Measurements from ENCODE around the gene C1orf210.

Gene C1orf210

DNA sequence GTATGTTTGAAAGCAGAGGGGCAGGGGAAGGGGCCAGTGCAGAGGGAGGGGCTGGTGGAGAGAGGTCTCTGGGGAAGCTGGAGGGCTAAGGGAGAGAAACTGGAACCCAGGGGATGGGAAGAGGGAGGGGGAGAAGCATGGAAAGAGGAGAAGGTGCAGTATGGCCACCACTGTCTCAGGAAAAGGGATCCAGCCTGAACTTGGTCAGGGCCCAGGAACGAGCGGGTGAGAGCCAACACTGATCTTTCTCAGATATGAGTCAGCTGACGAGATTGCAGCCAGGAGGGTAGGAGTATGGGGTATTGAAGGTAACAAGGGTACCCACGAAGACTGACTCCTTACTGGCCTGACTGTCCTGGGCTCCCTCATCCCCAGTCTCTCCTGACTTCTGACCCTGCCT, 33.5 kb upstream of the C1orf210 start:
- no peaks in the 10 kb centered on the region for H3K9me3 Mint-ChIP-seq
- H3K27ac Mint-ChIP-seq, result no peak overlapping the region
- peaks cover 13% of the 10 kb centered on the region for H3K27me3 Mint-ChIP-seq (ENCODE audit: low read depth)
- peaks cover 3% of the 10 kb centered on the region for H3K36me3 Mint-ChIP-seq (ENCODE audit: low read depth)
- H3K4me1 Mint-ChIP-seq, result no peaks in the 10 kb centered on the region
- TF ChIP-seq, protein P1, sequence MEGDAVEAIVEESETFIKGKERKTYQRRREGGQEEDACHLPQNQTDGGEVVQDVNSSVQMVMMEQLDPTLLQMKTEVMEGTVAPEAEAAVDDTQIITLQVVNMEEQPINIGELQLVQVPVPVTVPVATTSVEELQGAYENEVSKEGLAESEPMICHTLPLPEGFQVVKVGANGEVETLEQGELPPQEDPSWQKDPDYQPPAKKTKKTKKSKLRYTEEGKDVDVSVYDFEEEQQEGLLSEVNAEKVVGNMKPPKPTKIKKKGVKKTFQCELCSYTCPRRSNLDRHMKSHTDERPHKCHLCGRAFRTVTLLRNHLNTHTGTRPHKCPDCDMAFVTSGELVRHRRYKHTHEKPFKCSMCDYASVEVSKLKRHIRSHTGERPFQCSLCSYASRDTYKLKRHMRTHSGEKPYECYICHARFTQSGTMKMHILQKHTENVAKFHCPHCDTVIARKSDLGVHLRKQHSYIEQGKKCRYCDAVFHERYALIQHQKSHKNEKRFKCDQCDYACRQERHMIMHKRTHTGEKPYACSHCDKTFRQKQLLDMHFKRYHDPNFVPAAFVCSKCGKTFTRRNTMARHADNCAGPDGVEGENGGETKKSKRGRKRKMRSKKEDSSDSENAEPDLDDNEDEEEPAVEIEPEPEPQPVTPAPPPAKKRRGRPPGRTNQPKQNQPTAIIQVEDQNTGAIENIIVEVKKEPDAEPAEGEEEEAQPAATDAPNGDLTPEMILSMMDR (IDR thresholded peaks at IDR 0.05; ENCODE audit: unreplicated experiment in 3 of 3), result no peak
- H3K4me3 Mint-ChIP-seq, result no peak overlapping the region

- TF ChIP-seq, protein P1 (IDR thresholded peaks at IDR 0.05; ENCODE audit: unreplicated experiment in 3 of 3), result no peak
- Mint-ChIP-seq H3K36me3 (ENCODE audit: low read depth) (no peaks in the 10 kb centered on the region), H3K4me3 (no peak overlapping the region), H3K27ac (no peak overlapping the region), H3K4me1 (no peaks in the 10 kb centered on the region), H3K9me3 (no peaks in the 10 kb centered on the region), H3K27me3 (ENCODE audit: low read depth) (peaks cover 13% of the 10 kb centered on the region)
Measured at GRCh38 chr1:43317817-43318471, 32.6 kb upstream of the C1orf210 start.

GRCh38 chr1:43316738-43317520, 31.5 kb upstream of the C1orf210 start:
- no peak overlapping the region for H3K27ac Mint-ChIP-seq
- H3K36me3 Mint-ChIP-seq (ENCODE audit: low read depth), result no peaks in the 10 kb centered on the region
- H3K27me3 Mint-ChIP-seq (ENCODE audit: low read depth), result peaks cover 13% of the 10 kb centered on the region
- no peaks in the 10 kb centered on the region for H3K4me1 Mint-ChIP-seq
- H3K9me3 Mint-ChIP-seq, result no peaks in the 10 kb centered on the region
- TF ChIP-seq, protein P1 (IDR thresholded peaks at IDR 0.05; ENCODE audit: unreplicated experiment in 3 of 3), result no peak
- H3K4me3 Mint-ChIP-seq, result no peak overlapping the region

DNA sequence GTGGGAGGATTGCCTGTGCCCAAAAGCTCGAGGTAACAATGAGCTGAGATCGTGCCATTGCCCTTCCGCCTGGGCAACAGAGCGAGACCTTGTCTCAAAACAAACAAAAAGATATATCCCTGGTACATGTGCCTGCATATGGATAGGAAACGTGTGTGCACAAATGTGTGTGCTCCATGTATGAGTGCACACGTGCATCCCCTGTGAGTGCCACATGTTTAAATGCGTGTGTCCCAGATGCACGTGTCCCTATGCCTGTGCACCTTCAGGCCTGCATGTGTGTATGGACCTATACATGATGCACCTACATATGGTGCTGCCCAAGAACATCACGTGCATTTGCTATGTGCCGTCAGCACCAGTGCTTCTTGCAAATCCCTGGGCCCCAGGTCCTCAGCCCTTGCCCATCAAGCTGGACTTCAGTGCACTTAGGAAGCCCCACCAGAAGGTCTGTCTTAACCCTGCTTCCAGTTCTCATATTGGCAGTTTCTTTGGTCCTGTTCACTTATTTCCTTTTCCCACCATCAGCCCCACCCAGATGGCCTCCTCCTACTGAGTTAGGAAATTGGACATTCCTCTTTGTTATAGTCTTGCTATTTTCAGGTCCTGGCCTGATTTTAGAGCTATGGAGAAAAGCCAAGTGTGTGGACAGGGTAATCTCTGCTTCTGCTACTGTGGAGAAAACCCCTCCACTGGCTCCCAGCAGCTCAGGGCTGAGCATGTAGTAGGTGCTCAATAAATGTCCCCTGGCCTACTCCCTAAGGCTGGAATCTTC, 30.8 kb upstream of the C1orf210 start:
- H3K36me3 Mint-ChIP-seq (ENCODE audit: low read depth), result no peaks in the 10 kb centered on the region
- peaks cover 10% of the 10 kb centered on the region for H3K27me3 Mint-ChIP-seq (ENCODE audit: low read depth)
- no peak overlapping the region for H3K4me3 Mint-ChIP-seq
- H3K4me1 Mint-ChIP-seq, result no peaks in the 10 kb centered on the region
- H3K9me3 Mint-ChIP-seq, result no peaks in the 10 kb centered on the region
- H3K27ac Mint-ChIP-seq, result no peak overlapping the region
- TF ChIP-seq, protein P1 (IDR thresholded peaks at IDR 0.05; ENCODE audit: unreplicated experiment in 3 of 3), result no peak

- Mint-ChIP-seq H3K27me3 (ENCODE audit: low read depth) (peaks cover 10% of the 10 kb centered on the region), H3K27ac (no peak overlapping the region), H3K4me1 (no peaks in the 10 kb centered on the region), H3K36me3 (ENCODE audit: low read depth) (no peaks in the 10 kb centered on the region), H3K9me3 (no peaks in the 10 kb centered on the region), H3K4me3 (no peak overlapping the region)
- TF ChIP-seq, protein P1 (IDR thresholded peaks at IDR 0.05; ENCODE audit: unreplicated experiment in 3 of 3), result no peak
Measured at GRCh38 chr1:43315481-43315880, 30.1 kb upstream of the C1orf210 start.

Data from nephron (organoid).